Psoas muscle (tissue), 8 donors: ENCODE results near the gene ACACB. TPM values are rescaled to one million over a fixed set of nuclear protein-coding genes. Genes with fewer than 3 reads are reported as not detected.

Experiments used
- ATAC-seq, 4 donors: fragments of 200-7000 bp; cut with Tn5 transposase; one replicate each; pipeline ENCODE4 v1.9.1; 2020; ENCODE audit warnings: moderate library complexity in 3 of 4, mild to moderate bottlenecking in 2 of 4
- DNase-seq, 2 donors: peaks; one replicate each; pipeline ENCODE4 v3.0.0-alpha.2; 2020
- H3K27ac ChIP-seq: fragments of 200-600 bp; one replicate; pipeline ENCODE4 v1.8.0; 2022
- H3K27me3 ChIP-seq, 3 donors: fragments of 200-600 bp in 1 of 3; one replicate each; pipeline versions ENCODE4 v1.6.1 to v1.8.0; 2013 to 2022; ENCODE audit warnings: low read length in 2 of 3, mild to moderate bottlenecking in 2 of 3, moderate library complexity in 1 of 3; ENCODE audit not compliant: insufficient read depth in 3 of 3
- H3K36me3 ChIP-seq, 2 donors: fragments of 200-600 bp in 1 of 2; one replicate each; pipeline versions ENCODE4 v1.6.1 to v1.8.0; 2013 to 2022; ENCODE audit warnings: low read depth in 1 of 2, mild to moderate bottlenecking in 1 of 2, moderate library complexity in 1 of 2; ENCODE audit not compliant: insufficient read depth in 1 of 2
- H3K4me1 ChIP-seq: fragments of 200-600 bp; one replicate; pipeline ENCODE4 v1.8.0; 2022
- H3K4me3 ChIP-seq: fragments of 200-600 bp; one replicate; pipeline ENCODE4 v1.8.0; 2022; ENCODE audit warnings: mild to moderate bottlenecking
- H3K9me3 ChIP-seq: fragments of 200-600 bp; one replicate; pipeline ENCODE4 v1.8.0; 2022
- WGBS, 3 donors: extraction: QIAGEN DNeasy Blood & Tissue Kit; methylation state at CpG; one replicate each; pipeline versions ENCODE4 v1.1.6 to v1.1.7; 2013; 5-methylcytosine and 5-hydroxymethylcytosine counted together
- intact Hi-C, 2 donors: fragments of 100-400 bp; cut with DNase I; formaldehyde crosslinking; loops; one replicate each; pipeline versions ENCODE4 v1.11.0 to v1.14.2; 2022
- polyA plus RNA-seq, 3 donors: library from polyadenylated mRNA; stranded (reverse); fragments of 200-250 nt; gene quantifications; one replicate each; pipeline ENCODE4 v1.2.3, GENCODE V29; 2013
- total RNA-seq, 4 donors: library from RNA; stranded (reverse); fragmentation: NEBNext Ultra II Directional in 2 of 4; extraction: Animal tissue kit (Norgen Biotek cat#: 25700) in 2 of 4; gene quantifications; one replicate each; pipeline versions ENCODE4 v1.2.1 to v1.2.4, GENCODE V29; 2021 to 2023
- TF ChIP-seq, protein P1 (sequence below): fragments of 200-600 bp; IDR thresholded peaks from one replicate; pipeline ENCODE4 v1.8.0; 2022; ENCODE audit warnings: antibody characterized with exemption
- donor health status: healthy with polysubstance abuse.
- donor health status: DM: no; HTN: no; CAD: no; lungs with moderate emphysema.
- donor health status: Bipolar disorder and iron deficiency.
- donor health status: healthy.
- donor health status: DM: yes; HTN: yes; CAD: no.
- donor health status: DM: no; HTN: no; CAD: no.
- donor health status: DM: no; HTN: no; CAD: no.
- donor health status: DM: yes; HTN: yes; CAD: no.

Gene ACACB
- total and polyA plus RNA-seq, 7 donors, result 27.0 to 503 (median 246) TPM

DNA sequence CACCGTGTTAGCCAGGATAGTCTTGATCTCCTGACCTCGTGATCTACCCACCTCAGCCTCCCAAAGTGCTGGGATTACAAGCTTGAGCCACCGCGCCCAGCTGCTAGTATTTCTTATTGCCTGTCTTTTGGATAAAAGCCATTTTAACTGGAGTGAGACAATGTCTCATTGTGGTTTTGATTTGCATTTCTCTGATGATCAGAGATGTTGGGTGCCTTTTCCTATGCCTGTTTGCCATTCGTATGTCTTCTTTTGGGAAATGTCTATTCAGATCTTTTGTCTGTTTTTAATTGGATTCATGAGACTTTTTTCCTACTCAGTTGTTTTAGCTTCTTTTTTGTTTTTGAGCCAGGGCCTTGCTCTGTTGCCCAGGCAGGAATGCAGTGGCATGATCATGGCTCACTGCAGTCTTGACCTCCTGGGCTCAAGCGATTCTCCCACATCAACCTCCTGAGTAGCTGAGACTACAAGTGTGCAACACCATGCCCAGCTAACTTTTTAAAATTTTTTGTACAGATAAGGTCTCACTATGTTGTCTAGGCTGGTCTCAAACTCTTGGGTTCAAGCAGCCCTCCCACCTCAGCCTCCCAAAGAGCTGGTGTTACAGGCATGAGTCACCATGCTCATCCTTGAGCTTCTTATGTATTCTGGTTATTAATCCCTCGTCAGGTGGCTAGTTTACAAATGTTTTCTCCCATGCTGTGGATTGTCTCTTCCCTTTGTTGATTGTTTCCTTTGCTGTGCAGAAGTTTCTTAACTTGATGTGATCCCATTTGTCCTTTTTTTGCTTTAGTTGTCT lies 65.9 kb downstream of the ACACB start:
- H3K4me1 ChIP-seq, result no peaks in the 10 kb centered on the region
- H3K27me3 ChIP-seq, result no peaks in the 10 kb centered on the region
- ATAC-seq (peak; percentile 28 to 56 (median 38)), DNase-seq (no peak)
- TF ChIP-seq, protein P1, sequence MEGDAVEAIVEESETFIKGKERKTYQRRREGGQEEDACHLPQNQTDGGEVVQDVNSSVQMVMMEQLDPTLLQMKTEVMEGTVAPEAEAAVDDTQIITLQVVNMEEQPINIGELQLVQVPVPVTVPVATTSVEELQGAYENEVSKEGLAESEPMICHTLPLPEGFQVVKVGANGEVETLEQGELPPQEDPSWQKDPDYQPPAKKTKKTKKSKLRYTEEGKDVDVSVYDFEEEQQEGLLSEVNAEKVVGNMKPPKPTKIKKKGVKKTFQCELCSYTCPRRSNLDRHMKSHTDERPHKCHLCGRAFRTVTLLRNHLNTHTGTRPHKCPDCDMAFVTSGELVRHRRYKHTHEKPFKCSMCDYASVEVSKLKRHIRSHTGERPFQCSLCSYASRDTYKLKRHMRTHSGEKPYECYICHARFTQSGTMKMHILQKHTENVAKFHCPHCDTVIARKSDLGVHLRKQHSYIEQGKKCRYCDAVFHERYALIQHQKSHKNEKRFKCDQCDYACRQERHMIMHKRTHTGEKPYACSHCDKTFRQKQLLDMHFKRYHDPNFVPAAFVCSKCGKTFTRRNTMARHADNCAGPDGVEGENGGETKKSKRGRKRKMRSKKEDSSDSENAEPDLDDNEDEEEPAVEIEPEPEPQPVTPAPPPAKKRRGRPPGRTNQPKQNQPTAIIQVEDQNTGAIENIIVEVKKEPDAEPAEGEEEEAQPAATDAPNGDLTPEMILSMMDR, result no peak
- H3K27ac ChIP-seq, result peak overlapping the region; percentile 19
- no peaks in the 10 kb centered on the region for H3K9me3 ChIP-seq
- H3K36me3 ChIP-seq, result peaks cover 26 to 100% of the 10 kb centered on the region in 2 donors
- H3K4me3 ChIP-seq, result no peak overlapping the region
- intact Hi-C loops, result no loop called here
- WGBS, 3 donors, result 54 to 85% (median 57%) methylated on average over 7 of the region's 7 CpGs

DNA sequence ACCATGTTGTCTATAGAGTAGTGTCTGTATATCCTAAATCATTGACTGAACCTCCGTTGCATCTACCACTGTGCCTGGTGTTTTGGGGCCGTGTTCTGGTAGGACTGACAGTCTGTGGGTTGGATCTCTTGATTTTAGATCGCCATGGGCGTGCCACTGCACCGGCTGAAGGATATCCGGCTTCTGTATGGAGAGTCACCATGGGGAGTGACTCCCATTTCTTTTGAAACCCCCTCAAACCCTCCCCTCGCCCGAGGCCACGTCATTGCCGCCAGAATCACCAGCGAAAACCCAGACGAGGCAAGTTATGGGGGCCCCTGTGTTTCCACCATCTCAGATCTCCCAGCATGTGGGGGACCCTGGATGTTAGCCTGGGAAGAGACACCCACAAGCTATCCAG lies 69.1 kb downstream of the ACACB start:
- no peak overlapping the region for H3K27ac ChIP-seq
- no peak overlapping the region for H3K4me3 ChIP-seq
- intact Hi-C loops, result no loop called here
- 90 to 98% (median 95%) methylated on average over 12 of the region's 12 CpGs for WGBS, 3 donors
- H3K36me3 ChIP-seq, result peaks cover 21 to 100% of the 10 kb centered on the region in 2 donors
- H3K27me3 ChIP-seq, result no peaks in the 10 kb centered on the region
- no peaks in the 10 kb centered on the region for H3K9me3 ChIP-seq
- H3K4me1 ChIP-seq, result peaks cover 6% of the 10 kb centered on the region
- DNase-seq, result no peak
- ATAC-seq, result no peak
- TF ChIP-seq, protein P1, result no peak

DNA sequence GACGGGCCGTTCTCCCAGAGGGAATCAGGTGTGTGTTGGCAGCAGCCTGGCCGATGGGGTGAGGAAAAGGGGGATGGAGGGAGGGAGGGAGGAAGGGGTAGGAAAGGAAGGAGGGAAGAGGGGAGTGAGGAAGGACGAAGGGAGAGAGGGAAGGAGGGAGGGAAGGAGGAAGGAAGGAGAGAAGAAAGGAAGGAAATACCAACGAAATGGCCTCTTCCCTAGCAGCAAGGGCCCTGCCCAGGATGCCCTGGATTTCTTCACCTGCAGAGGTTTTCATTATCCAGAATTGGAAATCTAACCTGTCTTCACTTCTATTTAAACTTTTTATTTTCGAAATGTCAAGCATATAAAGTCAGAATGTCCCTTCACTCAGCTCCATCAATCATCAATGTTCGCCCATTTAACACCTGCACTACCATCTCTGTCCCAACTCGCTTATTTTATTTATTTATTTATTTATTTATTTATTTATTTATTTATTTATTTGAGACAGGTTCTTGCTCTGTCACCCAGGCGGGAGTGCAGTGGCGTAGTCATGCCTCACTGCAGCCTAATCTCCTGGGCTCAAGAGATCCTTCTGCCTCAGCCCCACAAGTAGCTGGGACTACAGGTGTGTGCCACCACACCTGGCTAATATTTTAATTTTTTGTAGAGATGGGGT lies 70.7 kb downstream of the ACACB start:
- TF ChIP-seq, protein P1, result no peak
- DNase-seq, result no peak
- H3K27me3 ChIP-seq, result no peaks in the 10 kb centered on the region
- H3K36me3 ChIP-seq, result peaks cover 23 to 100% of the 10 kb centered on the region in 2 donors
- H3K4me3 ChIP-seq, result no peak overlapping the region
- WGBS, 3 donors, result 85 to 89% (median 86%) methylated on average over 10 of the region's 10 CpGs
- H3K27ac ChIP-seq, result no peak overlapping the region
- ATAC-seq, result no peak
- intact Hi-C loops, result no loop called here
- no peaks in the 10 kb centered on the region for H3K9me3 ChIP-seq
- H3K4me1 ChIP-seq, result peaks cover 11% of the 10 kb centered on the region

DNA sequence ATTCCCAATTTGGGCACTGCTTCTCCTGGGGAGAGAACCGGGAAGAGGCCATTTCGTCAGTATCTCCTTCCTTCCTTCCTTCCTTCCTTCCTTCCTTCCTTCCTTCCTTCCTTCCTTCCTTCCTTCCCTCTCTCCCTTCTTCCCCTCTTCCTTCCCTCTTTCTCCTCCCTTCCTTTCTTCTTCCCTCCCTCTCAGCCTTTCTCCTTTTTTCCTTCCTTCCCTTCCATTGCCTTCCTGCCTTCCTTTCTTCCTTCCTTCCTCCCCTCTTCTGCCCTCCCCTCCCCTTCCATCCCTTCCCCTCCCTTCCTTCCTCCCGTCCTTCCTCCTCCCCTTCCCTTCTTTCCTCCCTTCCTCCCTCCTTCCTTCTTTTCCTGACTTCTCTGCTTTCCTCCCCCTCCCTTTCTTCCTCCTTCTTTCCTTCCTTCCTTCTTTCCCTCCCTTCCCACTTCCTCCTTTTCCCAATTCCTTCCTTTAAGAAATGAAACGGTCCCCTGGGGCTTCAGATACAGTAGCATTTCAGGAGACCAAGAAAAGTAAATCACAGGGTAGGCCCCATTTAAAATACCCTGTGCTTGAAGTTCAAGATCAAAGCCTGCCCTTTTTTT lies 71.8 kb downstream of the ACACB start:
- H3K9me3 ChIP-seq, result no peaks in the 10 kb centered on the region
- no peak overlapping the region for H3K4me3 ChIP-seq
- peak overlapping the region; percentile 1 for H3K27ac ChIP-seq
- peaks cover 22% of the 10 kb centered on the region for H3K4me1 ChIP-seq
- H3K27me3 ChIP-seq, result no peaks in the 10 kb centered on the region
- TF ChIP-seq, protein P1, result no peak
- peaks cover 20 to 100% of the 10 kb centered on the region in 2 donors for H3K36me3 ChIP-seq
- no peak for ATAC-seq
- 73 to 78% (median 77%) methylated on average over 4 of the region's 4 CpGs for WGBS, 3 donors
- intact Hi-C loops, result no loop called here
- no peak for DNase-seq
